Type B pancreatic cell (in vitro differentiated cells): ENCODE data around the gene CCL24. TPM values are rescaled to one million over a fixed set of nuclear protein-coding genes. Genes with fewer than 3 reads are reported as not detected.
"Not testable (repeated sequence)": the region's sequence is repeated elsewhere in the genome, so short reads cannot be mapped to it uniquely, and the experiment has no call there.

ENCODE experiments used
- DNase-seq: peaks from one replicate; pipeline ENCODE4 v3.0.0; 2021; ENCODE audit warnings: mixed read lengths; ENCODE audit not compliant: unreplicated experiment; ENCODE audit errors: extremely low spot score
- H3K27ac Mint-ChIP-seq: 2 replicates; pipeline ENCODE4 v1.8.0; 2021; ENCODE audit warnings: mild to moderate bottlenecking, mixed read lengths
- H3K27me3 Mint-ChIP-seq: 2 replicates; pipeline ENCODE4 v1.8.0; 2021; ENCODE audit warnings: mixed read lengths
- H3K36me3 Mint-ChIP-seq: 2 replicates; pipeline ENCODE4 v1.8.0; 2021; ENCODE audit warnings: mixed read lengths
- H3K4me1 Mint-ChIP-seq: one replicate; pipeline ENCODE4 v1.8.0; 2021; ENCODE audit warnings: mixed read lengths; ENCODE audit not compliant: unreplicated experiment
- H3K4me3 Mint-ChIP-seq: 2 replicates; pipeline ENCODE4 v1.8.0; 2021; ENCODE audit warnings: mild to moderate bottlenecking, mixed read lengths
- H3K9me3 Mint-ChIP-seq: 2 replicates; pipeline ENCODE4 v1.8.0; 2021; ENCODE audit warnings: mixed read lengths
- total RNA-seq: library from RNA; stranded (reverse); gene quantifications from 2 replicates; pipeline ENCODE4 v1.2.1, GENCODE V29; 2021; ENCODE audit warnings: low replicate concordance
- TF ChIP-seq, protein P1 (sequence below): fragments of 200-600 bp; sonication (generic); conservative IDR thresholded peaks from 2 replicates; pipeline ENCODE4 v1.5.0; 2021; ENCODE audit warnings: antibody characterized with exemption, mild to moderate bottlenecking

Gene CCL24
- total RNA-seq, 1 donor from 2014 or later, result not detected

- TF ChIP-seq, protein P1, sequence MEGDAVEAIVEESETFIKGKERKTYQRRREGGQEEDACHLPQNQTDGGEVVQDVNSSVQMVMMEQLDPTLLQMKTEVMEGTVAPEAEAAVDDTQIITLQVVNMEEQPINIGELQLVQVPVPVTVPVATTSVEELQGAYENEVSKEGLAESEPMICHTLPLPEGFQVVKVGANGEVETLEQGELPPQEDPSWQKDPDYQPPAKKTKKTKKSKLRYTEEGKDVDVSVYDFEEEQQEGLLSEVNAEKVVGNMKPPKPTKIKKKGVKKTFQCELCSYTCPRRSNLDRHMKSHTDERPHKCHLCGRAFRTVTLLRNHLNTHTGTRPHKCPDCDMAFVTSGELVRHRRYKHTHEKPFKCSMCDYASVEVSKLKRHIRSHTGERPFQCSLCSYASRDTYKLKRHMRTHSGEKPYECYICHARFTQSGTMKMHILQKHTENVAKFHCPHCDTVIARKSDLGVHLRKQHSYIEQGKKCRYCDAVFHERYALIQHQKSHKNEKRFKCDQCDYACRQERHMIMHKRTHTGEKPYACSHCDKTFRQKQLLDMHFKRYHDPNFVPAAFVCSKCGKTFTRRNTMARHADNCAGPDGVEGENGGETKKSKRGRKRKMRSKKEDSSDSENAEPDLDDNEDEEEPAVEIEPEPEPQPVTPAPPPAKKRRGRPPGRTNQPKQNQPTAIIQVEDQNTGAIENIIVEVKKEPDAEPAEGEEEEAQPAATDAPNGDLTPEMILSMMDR, result no peak
- no peak for DNase-seq
Observed at GRCh38 chr7:75842836-75843446, 29.3 kb upstream of the CCL24 start.

DNA sequence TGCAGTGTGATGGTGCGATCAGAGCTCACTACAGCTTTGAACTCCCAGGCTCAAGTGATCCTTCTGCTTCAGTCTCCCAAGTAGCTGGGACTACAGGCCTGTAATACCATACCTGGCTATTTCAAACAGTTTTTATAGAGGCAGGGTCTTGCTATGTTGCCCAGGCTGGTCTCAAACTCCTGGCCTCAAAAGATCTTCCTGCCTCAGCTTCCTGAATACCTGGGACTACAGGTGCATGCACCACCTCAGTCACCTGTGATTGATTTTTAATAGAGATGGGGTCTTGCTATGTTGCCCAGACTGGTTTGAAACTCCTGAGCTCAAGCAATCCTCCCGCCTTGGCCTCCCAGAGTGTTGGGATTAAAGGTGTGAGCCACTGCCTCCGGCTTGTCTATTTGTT lies 26.4 kb upstream of the CCL24 start:
- H3K4me1 Mint-ChIP-seq, result peaks cover 6% of the 10 kb centered on the region
- TF ChIP-seq, protein P1, result no peak
- no peaks in the 10 kb centered on the region for H3K9me3 Mint-ChIP-seq
- no peak overlapping the region for H3K4me3 Mint-ChIP-seq
- H3K27me3 Mint-ChIP-seq, result no peaks in the 10 kb centered on the region
- no peak overlapping the region for H3K27ac Mint-ChIP-seq
- DNase-seq, result no peak
- no peaks in the 10 kb centered on the region for H3K36me3 Mint-ChIP-seq

More at GRCh38 chr7:75842836-75843446, 29.3 kb upstream of the CCL24 start:
- Mint-ChIP-seq H3K4me1 (peaks cover 6% of the 10 kb centered on the region), H3K27me3 (peaks cover 5% of the 10 kb centered on the region), H3K36me3 (no peaks in the 10 kb centered on the region), H3K27ac (no peak overlapping the region), H3K4me3 (no peak overlapping the region), H3K9me3 (no peaks in the 10 kb centered on the region)

DNA sequence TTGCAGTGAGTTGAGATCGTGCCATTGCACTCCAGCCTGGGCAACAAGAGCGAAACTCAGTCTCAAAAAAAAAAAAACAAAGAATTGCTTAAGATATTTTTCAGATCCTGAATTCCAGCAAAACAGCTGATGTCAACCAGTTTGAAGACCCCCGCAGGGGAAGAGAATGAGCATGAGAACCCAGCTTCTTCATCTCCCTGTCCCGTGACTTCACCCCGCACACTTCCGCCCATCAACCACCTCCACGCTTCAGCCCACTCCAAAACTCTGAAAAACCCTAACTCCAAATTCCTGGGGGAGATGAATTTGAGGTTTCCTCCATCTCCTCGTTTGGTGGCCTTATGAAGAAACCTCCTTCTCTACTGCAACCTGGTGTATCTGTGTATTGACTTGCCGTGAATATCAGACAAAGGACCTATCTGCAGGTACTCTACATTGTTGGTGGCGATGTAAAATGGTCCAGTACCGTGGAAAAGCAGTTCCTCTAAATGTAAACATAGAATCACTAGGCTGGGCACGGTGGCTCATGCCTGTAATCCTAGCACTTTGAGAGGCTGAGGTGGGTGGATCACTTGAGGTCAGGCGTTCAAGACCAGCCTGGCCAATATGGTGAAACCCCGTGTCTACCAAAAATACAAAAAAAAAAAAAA lies 24.8 kb upstream of the CCL24 start:
- not testable (repeated sequence) for H3K4me1 Mint-ChIP-seq, H3K27me3 Mint-ChIP-seq, H3K4me3 Mint-ChIP-seq, DNase-seq, H3K27ac Mint-ChIP-seq, H3K36me3 Mint-ChIP-seq, H3K9me3 Mint-ChIP-seq

GRCh38 chr7:75836798-75837197 lies 23.2 kb upstream of the CCL24 start:
- no peaks in the 10 kb centered on the region for H3K9me3 Mint-ChIP-seq
- no peaks in the 10 kb centered on the region for H3K36me3 Mint-ChIP-seq
- DNase-seq, result no peak
- TF ChIP-seq, protein P1, result no peak
- H3K27me3 Mint-ChIP-seq, result peaks cover 12% of the 10 kb centered on the region
- H3K27ac Mint-ChIP-seq, result no peak overlapping the region
- no peak overlapping the region for H3K4me3 Mint-ChIP-seq
- H3K4me1 Mint-ChIP-seq, result no peaks in the 10 kb centered on the region

DNA sequence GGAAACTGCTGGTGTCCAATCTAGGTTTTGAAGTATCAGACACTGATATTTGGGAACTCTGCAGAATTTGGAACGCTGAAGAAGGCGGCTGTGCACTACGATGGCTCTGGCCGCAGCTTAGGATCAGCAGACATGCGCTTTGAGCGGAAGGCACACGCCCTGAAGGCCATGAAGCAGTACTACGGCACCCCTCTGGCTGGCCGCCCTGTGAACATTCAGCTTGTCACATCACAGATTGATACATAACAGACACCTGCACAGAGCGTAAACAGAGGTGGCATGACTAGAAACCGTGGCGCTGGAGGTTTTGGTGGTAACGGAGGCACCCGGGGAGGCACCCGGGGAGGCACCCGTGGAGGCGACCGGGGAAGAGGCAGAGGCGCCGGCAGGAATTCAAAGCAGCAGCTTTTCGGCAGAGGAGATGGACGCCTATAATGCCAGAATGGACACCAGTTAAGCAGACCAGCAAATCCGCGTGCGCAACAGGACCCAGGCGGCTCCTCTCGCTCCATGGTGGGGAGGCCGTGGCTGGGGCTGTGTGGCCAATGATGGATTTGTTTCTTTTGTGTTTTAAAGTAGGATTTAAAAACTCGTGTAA lies 22.2 kb upstream of the CCL24 start:
- no peak overlapping the region for H3K4me3 Mint-ChIP-seq
- no peaks in the 10 kb centered on the region for H3K36me3 Mint-ChIP-seq
- no peak overlapping the region for H3K27ac Mint-ChIP-seq
- TF ChIP-seq, protein P1, result no peak
- H3K4me1 Mint-ChIP-seq, result no peaks in the 10 kb centered on the region
- no peaks in the 10 kb centered on the region for H3K9me3 Mint-ChIP-seq
- DNase-seq, result no peak
- peaks cover 12% of the 10 kb centered on the region for H3K27me3 Mint-ChIP-seq

DNA sequence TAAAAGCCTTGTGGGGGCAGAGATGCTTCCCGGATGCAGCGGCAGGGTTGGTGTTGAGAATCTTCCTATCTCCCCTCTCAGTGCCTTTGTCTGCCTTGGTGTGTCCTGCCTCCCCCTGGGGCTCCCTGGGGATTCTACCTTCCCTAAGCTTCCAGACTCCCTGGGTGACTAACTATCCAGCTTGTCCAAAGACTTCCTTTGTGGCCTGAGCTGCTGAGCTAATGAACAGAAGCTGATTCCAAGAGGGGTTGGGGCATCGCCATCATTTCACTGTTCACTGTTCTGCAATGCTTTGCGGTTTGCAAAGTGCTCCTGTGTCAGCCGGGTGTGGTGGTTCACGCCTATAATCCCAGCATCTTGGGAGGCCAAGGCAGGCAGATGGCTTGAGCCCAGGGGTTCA lies 20.1 kb upstream of the CCL24 start:
- H3K4me3 Mint-ChIP-seq, H3K36me3 Mint-ChIP-seq, H3K9me3 Mint-ChIP-seq, H3K27ac Mint-ChIP-seq, DNase-seq, H3K4me1 Mint-ChIP-seq: not testable (repeated sequence)
- peaks cover 12% of the 10 kb centered on the region for H3K27me3 Mint-ChIP-seq
